Measurements from ENCODE around the gene SULT1C3. TPM values are rescaled to one million over a fixed set of nuclear protein-coding genes. Genes with fewer than 3 reads are reported as not detected.

Gene SULT1C3
- total and polyA plus RNA-seq, 2 donors (not counting 1 experiment from before 2014, with no cell fraction given) = not detected

DNA sequence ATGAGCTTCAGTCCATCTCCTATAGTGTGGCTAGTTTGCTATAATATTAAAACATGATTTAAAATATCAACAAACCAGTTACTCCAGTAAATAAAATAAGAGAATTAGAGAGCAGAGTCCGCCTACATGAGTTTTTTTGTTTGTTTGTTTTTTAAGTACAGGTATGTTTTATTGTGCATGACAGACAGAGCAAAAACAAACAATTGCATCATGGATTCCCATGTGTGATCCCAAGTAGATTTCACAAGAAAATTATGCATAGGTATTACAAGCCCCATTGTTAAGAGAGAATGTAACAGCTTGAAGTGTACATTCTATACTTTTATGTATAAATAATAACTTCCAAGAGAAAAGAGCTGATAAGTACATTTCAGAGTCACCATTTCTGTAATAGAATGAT lies 21.0 kb downstream of the SULT1C3 start:
- Mint-ChIP-seq H3K4me1 (no peaks in the 10 kb centered on the region), H3K9me3 (ENCODE audit: insufficient read depth) (no peaks in the 10 kb centered on the region)
- POLR2A ChIA-PET = no interaction called here

DNA sequence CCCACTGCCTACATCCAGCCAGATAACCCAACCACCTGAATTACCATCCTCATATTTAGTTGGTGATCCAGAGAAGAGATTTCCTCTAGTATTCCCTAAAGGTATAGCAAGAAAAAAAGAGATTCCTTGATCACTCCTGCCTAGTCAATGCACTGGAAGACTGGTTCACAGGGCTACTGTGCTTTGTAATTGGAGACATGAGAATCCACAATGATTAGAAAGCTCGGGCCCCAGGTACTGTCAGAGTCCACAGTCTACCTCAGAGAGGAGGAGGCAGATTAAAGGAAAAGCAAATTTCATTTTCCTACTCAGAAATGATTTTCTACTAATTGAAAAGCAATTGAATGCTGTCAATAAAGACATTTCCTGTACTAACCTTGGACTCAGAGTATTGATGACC lies 22.3 kb downstream of the SULT1C3 start:
- no peak overlapping the region for H3K27ac ChIP-seq (ENCODE audit: low read length in 2 of 2)
- H3K27me3 Mint-ChIP-seq = peaks cover 3% of the 10 kb centered on the region
- H3K9me3 Mint-ChIP-seq (ENCODE audit: insufficient read depth) = no peaks in the 10 kb centered on the region
- POLR2A ChIA-PET = no interaction called here
- no peak overlapping the region for H3K4me2 ChIP-seq (replicated peaks; ENCODE audit: low read depth, low read length, poor library complexity, severe bottlenecking)
- no peaks in the 10 kb centered on the region for H3K27me3 ChIP-seq (replicated peaks in 1 of 4; ENCODE audit: control extremely low read depth in 1 of 4, control insufficient read depth in 3 of 4, insufficient read depth in 4 of 4, low read length in 3 of 4)
- H2AFZ ChIP-seq (ENCODE audit: insufficient read depth, low read depth, low read length, poor library complexity, severe bottlenecking) = no peak overlapping the region
- TF ChIP-seq, protein P1, sequence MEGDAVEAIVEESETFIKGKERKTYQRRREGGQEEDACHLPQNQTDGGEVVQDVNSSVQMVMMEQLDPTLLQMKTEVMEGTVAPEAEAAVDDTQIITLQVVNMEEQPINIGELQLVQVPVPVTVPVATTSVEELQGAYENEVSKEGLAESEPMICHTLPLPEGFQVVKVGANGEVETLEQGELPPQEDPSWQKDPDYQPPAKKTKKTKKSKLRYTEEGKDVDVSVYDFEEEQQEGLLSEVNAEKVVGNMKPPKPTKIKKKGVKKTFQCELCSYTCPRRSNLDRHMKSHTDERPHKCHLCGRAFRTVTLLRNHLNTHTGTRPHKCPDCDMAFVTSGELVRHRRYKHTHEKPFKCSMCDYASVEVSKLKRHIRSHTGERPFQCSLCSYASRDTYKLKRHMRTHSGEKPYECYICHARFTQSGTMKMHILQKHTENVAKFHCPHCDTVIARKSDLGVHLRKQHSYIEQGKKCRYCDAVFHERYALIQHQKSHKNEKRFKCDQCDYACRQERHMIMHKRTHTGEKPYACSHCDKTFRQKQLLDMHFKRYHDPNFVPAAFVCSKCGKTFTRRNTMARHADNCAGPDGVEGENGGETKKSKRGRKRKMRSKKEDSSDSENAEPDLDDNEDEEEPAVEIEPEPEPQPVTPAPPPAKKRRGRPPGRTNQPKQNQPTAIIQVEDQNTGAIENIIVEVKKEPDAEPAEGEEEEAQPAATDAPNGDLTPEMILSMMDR (IDR thresholded peaks at IDR 0.05) = no peak
- no peak for TF ChIP-seq EZH2 (IDR thresholded peaks at IDR 0.05; ENCODE audit: borderline replicate concordance, insufficient read depth, low read depth, low read length, poor library complexity, severe bottlenecking)
- intact Hi-C loops (cut with micrococcal nuclease) = no loop called here
- CTCF ChIA-PET = no interaction called here
- WGBS (ENCODE audit: insufficient coverage) = 80% methylated on average over 1 of the region's 1 CpG
- no peak overlapping the region for H3K27ac Mint-ChIP-seq
- no peaks in the 10 kb centered on the region for H4K20me1 ChIP-seq (ENCODE audit: control insufficient read depth, insufficient read depth, low read length, poor library complexity, severe bottlenecking)
- H3K4me3 ChIP-seq (ENCODE audit: control extremely low read depth in 1 of 5, extremely low read depth in 1 of 5, insufficient read depth in 1 of 5, low read depth in 2 of 5, low read length in 4 of 5) = no peak overlapping the region
- H3K4me1 Mint-ChIP-seq = no peaks in the 10 kb centered on the region
- H3K4me1 ChIP-seq (ENCODE audit: control insufficient read depth in 2 of 2, insufficient read depth in 2 of 2, low read length in 2 of 2) = no peaks in the 10 kb centered on the region
- no peaks in the 10 kb centered on the region for H3K79me2 ChIP-seq (ENCODE audit: control insufficient read depth, insufficient read depth, low read length)
- ATAC-seq (ENCODE audit: low read depth) (no peak), DNase-seq (no peak)
- no peak overlapping the region for H3K4me3 Mint-ChIP-seq
- no peak overlapping the region for H3K9ac ChIP-seq (ENCODE audit: low read length)
- no peaks in the 10 kb centered on the region for H3K36me3 ChIP-seq (replicated peaks in 1 of 2; ENCODE audit: control extremely low read depth in 1 of 2, control insufficient read depth in 1 of 2, extremely low read depth in 1 of 2, insufficient read depth in 2 of 2, low read length in 1 of 2)
- H3K9me3 ChIP-seq (ENCODE audit: control extremely low read depth in 1 of 3, control insufficient read depth in 2 of 3, insufficient read depth in 1 of 3, low read length in 2 of 3) = peaks cover 0 to 1% (median 0%) of the 10 kb centered on the region in 3 donors

More for the DNA sequence above, 21.0 kb downstream of the SULT1C3 start:
- peaks cover 3% of the 10 kb centered on the region for H3K27me3 Mint-ChIP-seq
- intact Hi-C loops (cut with micrococcal nuclease) = no loop called here
- no peak overlapping the region for H3K27ac Mint-ChIP-seq
- TF ChIP-seq, protein P1 (IDR thresholded peaks at IDR 0.05) = no peak
- TF ChIP-seq EZH2 (IDR thresholded peaks at IDR 0.05; ENCODE audit: borderline replicate concordance, insufficient read depth, low read depth, low read length, poor library complexity, severe bottlenecking) = no peak
- ATAC-seq (ENCODE audit: low read depth) (no peak), DNase-seq (no peak)
- no peaks in the 10 kb centered on the region for H4K20me1 ChIP-seq (ENCODE audit: control insufficient read depth, insufficient read depth, low read length, poor library complexity, severe bottlenecking)
- no peak overlapping the region for H3K27ac ChIP-seq (ENCODE audit: low read length in 2 of 2)
- no CpG with 5 or more reads among the region's 1 CpG for whole genome bisulfite sequencing (ENCODE audit: insufficient coverage)
- H3K9me3 ChIP-seq (ENCODE audit: control extremely low read depth in 1 of 3, control insufficient read depth in 2 of 3, insufficient read depth in 1 of 3, low read length in 2 of 3) = peaks cover 0 to 1% (median 0%) of the 10 kb centered on the region in 3 donors
- H3K27me3 ChIP-seq (replicated peaks in 1 of 4; ENCODE audit: control extremely low read depth in 1 of 4, control insufficient read depth in 3 of 4, insufficient read depth in 4 of 4, low read length in 3 of 4) = no peaks in the 10 kb centered on the region
- H2AFZ ChIP-seq (ENCODE audit: insufficient read depth, low read depth, low read length, poor library complexity, severe bottlenecking) = no peak overlapping the region
- CTCF ChIA-PET = no interaction called here
- no peaks in the 10 kb centered on the region for H3K79me2 ChIP-seq (ENCODE audit: control insufficient read depth, insufficient read depth, low read length)
- no peak overlapping the region for H3K4me3 ChIP-seq (ENCODE audit: control extremely low read depth in 1 of 5, extremely low read depth in 1 of 5, insufficient read depth in 1 of 5, low read depth in 2 of 5, low read length in 4 of 5)
- no peaks in the 10 kb centered on the region for H3K36me3 ChIP-seq (replicated peaks in 1 of 2; ENCODE audit: control extremely low read depth in 1 of 2, control insufficient read depth in 1 of 2, extremely low read depth in 1 of 2, insufficient read depth in 2 of 2, low read length in 1 of 2)
- H3K9ac ChIP-seq (ENCODE audit: low read length) = no peak overlapping the region
- H3K4me1 ChIP-seq (ENCODE audit: control insufficient read depth in 2 of 2, insufficient read depth in 2 of 2, low read length in 2 of 2) = no peaks in the 10 kb centered on the region
- no peak overlapping the region for H3K4me3 Mint-ChIP-seq
- no peak overlapping the region for H3K4me2 ChIP-seq (replicated peaks; ENCODE audit: low read depth, low read length, poor library complexity, severe bottlenecking)
